ENCODE measurements around the gene TTC7B. TPM values are rescaled to one million over a fixed set of nuclear protein-coding genes. Genes with fewer than 3 reads are reported as not detected.

The TTC7B gene
- total and polyA plus RNA-seq, 2 of the 13 experiments (the other 11 are each of a cell fraction or from before 2014, with no cell fraction given) = 1.3 to 3.2 TPM

DNA sequence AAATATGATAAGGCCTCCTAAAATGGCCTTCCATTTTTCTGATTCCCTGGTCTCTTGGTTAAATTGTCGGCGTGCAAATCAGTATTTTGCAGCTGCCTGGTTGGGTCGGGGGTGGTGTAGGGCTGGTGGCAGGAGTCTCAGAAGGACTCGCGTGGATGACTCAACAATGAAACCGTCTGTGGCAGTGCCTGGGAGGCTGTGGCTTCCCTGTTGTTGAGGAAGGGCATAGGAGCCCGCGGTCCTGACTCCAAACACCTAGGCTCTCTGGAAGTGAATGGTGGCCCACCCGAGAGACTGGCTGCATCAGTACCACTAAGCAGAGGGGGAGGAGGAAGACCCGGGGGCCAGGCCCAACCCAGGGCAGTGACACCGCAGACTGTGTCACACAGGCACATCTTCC is 207.9 kb downstream of the TTC7B start (continued):
- no peak for TF ChIP-seq HIC2 (CRISPR knock-in tag; IDR thresholded peaks at IDR 0.05; ENCODE audit: low read depth)

- H3K4me2 ChIP-seq (ENCODE audit: low read depth, low read length) = no peak overlapping the region
- 59% methylated on average over 7 of the region's 10 CpGs for WGBS (ENCODE audit: low lambda C conversion rate)
- no TSS peak for BruUV-seq (replicated peaks)
- intact Hi-C loops (cut with micrococcal nuclease; ENCODE audit: unreplicated experiment) = no loop called here
- ChIA-PET POLR2A (no interaction called here), CTCF (ENCODE audit: low intra/inter-chr PET ratio, low total read pairs) (no interaction called here)
- no peaks in the 10 kb centered on the region for H3K36me3 ChIP-seq (replicated peaks in 1 of 2; ENCODE audit: control insufficient read depth in 1 of 2, insufficient read depth in 2 of 2, low read length in 2 of 2)
- H2AFZ ChIP-seq (ENCODE audit: low read length) = no peak overlapping the region
- H3K4me3 ChIP-seq (replicated peaks in 1 of 3; ENCODE audit: insufficient read depth in 1 of 3, low read depth in 2 of 3, low read length in 3 of 3) = no peak overlapping the region
- H3K9me3 ChIP-seq (ENCODE audit: low read length) = no peaks in the 10 kb centered on the region
- H3K9ac ChIP-seq (ENCODE audit: insufficient read depth, low read depth, low read length) = no peak overlapping the region
- no peak for TF ChIP-seq NFAT5 (CRISPR knock-in tag; IDR thresholded peaks at IDR 0.05)
- no peak for TF ChIP-seq RCOR2 (CRISPR knock-in tag; IDR thresholded peaks at IDR 0.05)
- TF ChIP-seq CBX1 (IDR thresholded peaks at IDR 0.05; ENCODE audit: low read depth) = no peak
- TF ChIP-seq SATB2 (CRISPR knock-in tag; IDR thresholded peaks at IDR 0.05) = no peak
- TF ChIP-seq CC2D1A (CRISPR knock-in tag; IDR thresholded peaks at IDR 0.05) = no peak
- TF ChIP-seq ZNF772 (CRISPR knock-in tag; IDR thresholded peaks at IDR 0.05) = no peak
- TF ChIP-seq HIC2 (CRISPR knock-in tag; IDR thresholded peaks at IDR 0.05; ENCODE audit: low read depth) = no peak
- no peak for TF ChIP-seq ZNF567 (CRISPR knock-in tag; IDR thresholded peaks at IDR 0.05; ENCODE audit: borderline replicate concordance)
- TF ChIP-seq HOXA5 (CRISPR knock-in tag; IDR thresholded peaks at IDR 0.05) = no peak
- no peak for TF ChIP-seq PBX3 (CRISPR knock-in tag; IDR thresholded peaks at IDR 0.05; ENCODE audit: borderline replicate concordance)
- TF ChIP-seq NCOA5 (CRISPR knock-in tag; IDR thresholded peaks at IDR 0.05) = no peak
- no peak for TF ChIP-seq ZMAT5 (CRISPR knock-in tag; IDR thresholded peaks at IDR 0.05; ENCODE audit: borderline replicate concordance, low read depth)
- in situ Hi-C loops (cut with HindIII; ENCODE audit: extremely low pct_ligation_motif_present, low pct_unique_long_range_greater_than_20kb) = no loop called here
- H3K27ac ChIP-seq (ENCODE audit: extremely low read length, insufficient read depth, low read length) = no peak overlapping the region
- no peaks in the 10 kb centered on the region for H4K20me1 ChIP-seq (ENCODE audit: insufficient read depth, low read length)
- FAIRE-seq (no peak), DNase-seq (ENCODE audit: low spot score) (no peak), ATAC-seq (no peak)
- no peaks in the 10 kb centered on the region for H3K79me2 ChIP-seq (ENCODE audit: insufficient read depth, low read length)
- H3K4me1 ChIP-seq (ENCODE audit: insufficient read depth, low read length) = no peaks in the 10 kb centered on the region
- no peaks in the 10 kb centered on the region for H3K27me3 ChIP-seq (ENCODE audit: control insufficient read depth in 1 of 2, insufficient read depth in 2 of 2, low read length in 2 of 2)
These were observed 209.1 kb downstream of the TTC7B start for GRCh38 chr14:90607141-90607540.
